HG03045 (cell line): ENCODE results near the gene GABRB2.
"Not testable (repeated sequence)": the region's sequence is repeated elsewhere in the genome, so short reads cannot be mapped to it uniquely, and the experiment has no call there.

ENCODE experiments used
- ATAC-seq: cut with Tn5 transposase; IDR thresholded peaks from one replicate; pipeline ENCODE4 v1.9.1; 2021; ENCODE audit warnings: mild to moderate bottlenecking, moderate library complexity; ENCODE audit not compliant: unreplicated experiment

The GABRB2 gene

GRCh38 chr5:161256957-161257356, 289.6 kb downstream of the GABRB2 start:
- no peak for ATAC-seq

- not testable (repeated sequence) for ATAC-seq
Measured at GRCh38 chr5:161252955-161253354, 293.6 kb downstream of the GABRB2 start.

GRCh38 chr5:161246749-161247148, 299.8 kb downstream of the GABRB2 start:
- ATAC-seq, result no peak

GRCh38 chr5:161245846-161246245, 300.7 kb downstream of the GABRB2 start:
- not testable (repeated sequence) for ATAC-seq
